Spleen (tissue), 11 donors: ENCODE results near the gene MEF2A. TPM values are rescaled to one million over a fixed set of nuclear protein-coding genes. Genes with fewer than 3 reads are reported as not detected.

Experiments
- DNase-seq: peaks from one replicate; pipeline ENCODE4 v3.0.0-alpha.2; 2020
- H3K27ac ChIP-seq, 8 donors: fragments of 200-600 bp; sonication (generic) in 7 of 8; 1 replicate in 4 of 8; 2 replicates in 4 of 8; pipeline versions ENCODE4 v1.5.0 to v1.8.0; 2016 to 2021; ENCODE audit warnings: inconsistent platforms in 4 of 8, mild to moderate bottlenecking in 4 of 8, moderate library complexity in 1 of 8
- H3K27me3 ChIP-seq, 7 donors: fragments of 200-600 bp; sonication (generic) in 6 of 7; replicated peaks in 1 of 7; 1 replicate in 4 of 7; 2 replicates in 3 of 7; pipeline versions ENCODE4 v1.5.0 to v1.8.0; 2016 to 2021; ENCODE audit warnings: inconsistent platforms in 3 of 7, mild to moderate bottlenecking in 1 of 7
- H3K36me3 ChIP-seq, 6 donors: fragments of 200-600 bp; sonication (generic) in 5 of 6; 1 replicate in 4 of 6; 2 replicates in 2 of 6; pipeline versions ENCODE4 v1.5.0 to v1.8.0; 2016 to 2021; ENCODE audit warnings: inconsistent platforms in 2 of 6
- H3K4me1 ChIP-seq, 6 donors: fragments of 200-600 bp; sonication (generic) in 5 of 6; 1 replicate in 3 of 6; 2 replicates in 3 of 6; pipeline versions ENCODE4 v1.5.0 to v1.8.0; 2016 to 2021; ENCODE audit warnings: inconsistent platforms in 3 of 6
- H3K4me3 ChIP-seq, 8 donors: fragments of 200-600 bp; sonication (generic) in 7 of 8; 1 replicate in 4 of 8; 2 replicates in 4 of 8; pipeline versions ENCODE4 v1.5.0 to v1.8.0; 2016 to 2021; ENCODE audit warnings: inconsistent platforms in 4 of 8, mild to moderate bottlenecking in 4 of 8, moderate library complexity in 2 of 8
- H3K9me3 ChIP-seq, 8 donors: fragments of 200-600 bp; sonication (generic) in 7 of 8; 1 replicate in 4 of 8; 2 replicates in 4 of 8; pipeline versions ENCODE4 v1.5.0 to v1.8.0; 2016 to 2021; ENCODE audit warnings: inconsistent platforms in 4 of 8
- CTCF ChIP-seq, 11 experiments: fragments of 200-600 bp in 7 of 11; fragments of 450-650 bp in 4 of 11; sonication (generic) in 4 of 11; IDR thresholded peaks in 8 of 11; conservative IDR thresholded peaks in 3 of 11; 1 replicate in 7 of 11; 2 replicates in 4 of 11; pipeline versions ENCODE4 v1.4.0 to v1.8.0; 2016 to 2021; ENCODE audit warnings: antibody characterized with exemption in 11 of 11, inconsistent platforms in 4 of 11, mild to moderate bottlenecking in 1 of 11
- POLR2A ChIP-seq, 3 donors: fragments of 450-650 bp; IDR thresholded peaks; one replicate each; pipeline ENCODE4 v1.5.1; 2017; ENCODE audit warnings: antibody characterized with exemption in 3 of 3, mild to moderate bottlenecking in 1 of 3
- POLR2AphosphoS5 ChIP-seq, 3 donors: sonication (generic); formaldehyde crosslinking; IDR thresholded peaks; one replicate each; pipeline ENCODE4 v1.5.1; 2017; ENCODE audit warnings: antibody characterized with exemption in 3 of 3
- WGBS, 5 donors: extraction: QIAGEN DNeasy Blood & Tissue Kit in 3 of 5; methylation state at CpG; one replicate each; pipeline versions ENCODE4 v1.1.5 to v1.1.7; 2013 to 2018; 5-methylcytosine and 5-hydroxymethylcytosine counted together
- intact Hi-C: fragments of 100-400 bp; cut with DNase I; formaldehyde crosslinking; loops from one replicate; pipeline ENCODE4 v1.15.0; 2023; ENCODE audit warnings: low total_unique reads
- polyA plus RNA-seq, 3 donors: library from polyadenylated mRNA; stranded (reverse); fragments of 200-250 nt; gene quantifications; one replicate each; pipeline ENCODE4 v1.2.1, GENCODE V29; 2013
- total RNA-seq, 7 donors: library from RNA; depleted of rRNA in 3 of 7; stranded (reverse); fragments of >200 nt in 3 of 7; fragmentation: NEBNext Ultra II Directional in 4 of 7; extraction: Animal tissue kit (Norgen Biotek cat#: 25700) in 4 of 7; gene quantifications; one replicate each; pipeline versions ENCODE4 v1.1.0 to v1.2.1, GENCODE V29; 2016 to 2021
- donor health status: healthy with polysubstance abuse.
- donor health status: DM: no; HTN: no; CAD: no; lungs with moderate emphysema.
- donor health status: DM: no; HTN: no; CAD: no.
- donor health status: Bipolar disorder and iron deficiency.
- donor health status: healthy.
- donor health status: DM: no; HTN: no; CAD: no.
- donor health status: DM: yes; HTN: yes; CAD: no.

The MEF2A gene
- total and polyA plus RNA-seq, 10 donors: 21.9 to 143 (median 90.6) TPM

- intact Hi-C loops: no loop called here
- peaks cover 0 to 79% (median 25%) of the 10 kb centered on the region in 6 donors for H3K36me3 ChIP-seq
- TF ChIP-seq POLR2AphosphoS5 (IDR thresholded peaks at IDR 0.05): no peak
- no peak for TF ChIP-seq POLR2A (IDR thresholded peaks at IDR 0.05)
- no peak for TF ChIP-seq CTCF (IDR thresholded peaks at IDR 0.05 in 8 of 11, conservative IDR thresholded peaks at IDR 0.05 in 3 of 11)
- no peaks in the 10 kb centered on the region for H3K27me3 ChIP-seq
- no peak overlapping the region for H3K27ac ChIP-seq
- H3K9me3 ChIP-seq: peaks cover 3 to 29% (median 16%) of the 10 kb centered on the region in 8 donors
- H3K4me1 ChIP-seq: peaks cover 0 to 12% (median 0%) of the 10 kb centered on the region in 6 donors
- DNase-seq: no peak
- WGBS, 5 donors: 89 to 97% (median 97%) methylated on average over 3 of the region's 3 CpGs
- H3K4me3 ChIP-seq: no peak overlapping the region
Observed at GRCh38 chr15:99645543-99645935, 79.8 kb downstream of the MEF2A start.

- DNase-seq: no peak
- no peak for TF ChIP-seq POLR2A (IDR thresholded peaks at IDR 0.05)
- no peak for TF ChIP-seq POLR2AphosphoS5 (IDR thresholded peaks at IDR 0.05)
- no peak for TF ChIP-seq CTCF (IDR thresholded peaks at IDR 0.05 in 8 of 11, conservative IDR thresholded peaks at IDR 0.05 in 3 of 11)
- H3K4me3 ChIP-seq: no peak overlapping the region
- intact Hi-C loops: no loop called here
- H3K36me3 ChIP-seq: peaks cover 0 to 79% (median 22%) of the 10 kb centered on the region in 6 donors
- peaks cover 3 to 29% (median 16%) of the 10 kb centered on the region in 8 donors for H3K9me3 ChIP-seq
- H3K4me1 ChIP-seq: peaks cover 0 to 12% (median 0%) of the 10 kb centered on the region in 6 donors
- no peak overlapping the region for H3K27ac ChIP-seq
- no peaks in the 10 kb centered on the region for H3K27me3 ChIP-seq
Observed at GRCh38 chr15:99645951-99646350, 80.2 kb downstream of the MEF2A start.

- Histone ChIP-seq H3K27ac (no peak overlapping the region), H3K36me3 (peaks cover 0 to 64% (median 14%) of the 10 kb centered on the region in 6 donors), H3K4me3 (no peak overlapping the region), H3K4me1 (peaks cover 0 to 1% (median 0%) of the 10 kb centered on the region in 6 donors), H3K9me3 (peaks cover 3 to 17% (median 11%) of the 10 kb centered on the region in 8 donors), H3K27me3 (no peaks in the 10 kb centered on the region)
- no peak for DNase-seq
- no peak for TF ChIP-seq CTCF (IDR thresholded peaks at IDR 0.05 in 8 of 11, conservative IDR thresholded peaks at IDR 0.05 in 3 of 11)
- TF ChIP-seq POLR2AphosphoS5 (IDR thresholded peaks at IDR 0.05): no peak
- TF ChIP-seq POLR2A (IDR thresholded peaks at IDR 0.05): no peak
- 90 to 95% (median 94%) methylated on average over 6 of the region's 6 CpGs for WGBS, 5 donors
- intact Hi-C loops: no loop called here
Observed at GRCh38 chr15:99651023-99651807, 85.4 kb downstream of the MEF2A start.

GRCh38 chr15:99656205-99656604, 90.4 kb downstream of the MEF2A start:
- Histone ChIP-seq H3K27ac (no peak overlapping the region), H3K9me3 (no peaks in the 10 kb centered on the region), H3K36me3 (peaks cover 0 to 39% (median 2%) of the 10 kb centered on the region in 6 donors), H3K4me3 (no peak overlapping the region), H3K4me1 (peaks cover 0 to 21% (median 10%) of the 10 kb centered on the region in 6 donors), H3K27me3 (no peaks in the 10 kb centered on the region)
- no peak for DNase-seq
- 91 to 99% (median 98%) methylated on average over 1 of the region's 1 CpG for WGBS, 5 donors
- TF ChIP-seq POLR2A (IDR thresholded peaks at IDR 0.05) (no peak), CTCF (IDR thresholded peaks at IDR 0.05 in 8 of 11, conservative IDR thresholded peaks at IDR 0.05 in 3 of 11) (no peak), POLR2AphosphoS5 (IDR thresholded peaks at IDR 0.05) (no peak)
- intact Hi-C loops: no loop called here
